Measurements from ENCODE around the gene FBXL19.

FBXL19 gene

GRCh38 chr16:30944352-30944751 is 21.0 kb downstream of the FBXL19 start:
- no peak for DNase-seq (ENCODE audit: low read depth, low spot score)

- no peak for DNase-seq (ENCODE audit: low read depth, low spot score)
These were observed 23.5 kb downstream of the FBXL19 start for GRCh38 chr16:30946671-30947540.

- no peak for DNase-seq (ENCODE audit: low read depth, low spot score)
These were observed 24.1 kb downstream of the FBXL19 start for GRCh38 chr16:30947541-30947858.

DNA sequence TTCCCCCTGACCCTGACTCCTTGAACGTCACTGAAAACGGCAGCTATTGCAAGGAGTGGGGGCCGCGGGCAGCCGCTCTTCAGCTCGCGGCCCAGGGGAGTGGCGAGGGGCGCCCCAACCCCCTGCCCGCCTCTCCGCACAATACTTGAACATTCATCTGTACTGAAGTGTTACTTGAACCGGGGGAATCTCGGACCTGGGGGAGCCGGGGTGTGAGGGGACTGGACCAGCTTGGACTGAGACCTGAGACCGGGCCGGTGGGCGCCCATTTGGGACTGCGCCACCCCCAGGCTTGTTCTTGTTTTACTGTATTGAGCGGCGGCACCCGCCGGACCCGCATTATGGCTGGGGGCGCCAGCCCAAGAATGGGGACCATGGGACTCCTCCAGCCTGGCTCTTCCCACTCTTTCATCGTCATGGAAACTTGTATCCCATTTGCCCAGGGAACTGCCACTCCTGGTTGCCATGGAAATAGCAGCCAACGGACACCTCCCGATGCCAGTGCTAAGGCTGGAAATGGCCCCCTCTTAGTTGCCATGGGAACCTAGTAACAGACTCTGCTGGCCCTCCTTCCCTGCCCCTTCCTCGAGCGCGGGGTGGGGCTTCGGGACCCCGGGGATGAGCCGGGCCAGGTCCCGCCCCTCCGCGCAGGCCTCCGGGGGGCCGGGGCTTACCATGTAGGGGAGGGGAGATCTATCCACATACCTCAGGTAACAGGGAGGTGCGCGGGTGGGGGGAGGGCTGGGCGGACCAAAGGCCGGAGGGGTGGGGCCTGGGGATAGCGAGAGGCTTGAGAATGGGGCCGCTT is 24.7 kb downstream of the FBXL19 start:
- peak; percentile 93 for DNase-seq (ENCODE audit: low read depth, low spot score)

GRCh38 chr16:30948667-30949649 is 25.6 kb downstream of the FBXL19 start, which contains the start of gene ORAI3:
Gene ORAI3, plus strand, starts transcription at chr16:30949068. Its CDS starts 222 bp downstream, at chr16:30949290.
- DNase-seq (ENCODE audit: low read depth, low spot score): no peak

GRCh38 chr16:30949650-30950515 is 26.5 kb downstream of the FBXL19 start:
- no peak for DNase-seq (ENCODE audit: low read depth, low spot score)

- no peak for DNase-seq (ENCODE audit: low read depth, low spot score)
These were observed 27.2 kb downstream of the FBXL19 start for GRCh38 chr16:30950516-30951065.

DNA sequence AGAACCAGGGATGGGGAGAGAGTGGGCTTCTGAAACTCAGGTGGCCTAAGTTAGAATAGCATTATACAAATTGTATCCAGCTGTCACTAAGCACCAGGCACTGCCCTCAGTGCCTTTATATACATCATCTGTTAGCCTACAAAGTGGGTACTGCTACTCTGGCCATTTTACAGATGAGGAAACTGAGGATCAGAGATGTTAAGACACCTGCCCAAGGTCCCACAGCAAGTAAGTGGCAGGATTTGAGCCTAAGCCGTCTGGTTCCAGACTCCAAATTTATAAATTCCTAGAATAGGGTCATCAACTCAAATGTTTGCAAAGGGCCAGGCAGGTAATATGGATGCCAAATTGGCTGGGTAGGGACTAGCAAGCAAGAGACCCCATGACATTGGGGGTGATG is 27.8 kb downstream of the FBXL19 start:
- no peak for DNase-seq (ENCODE audit: low read depth, low spot score)

GRCh38 chr16:30951750-30952149 is 28.4 kb downstream of the FBXL19 start:
- DNase-seq (ENCODE audit: low read depth, low spot score): no peak

DNA sequence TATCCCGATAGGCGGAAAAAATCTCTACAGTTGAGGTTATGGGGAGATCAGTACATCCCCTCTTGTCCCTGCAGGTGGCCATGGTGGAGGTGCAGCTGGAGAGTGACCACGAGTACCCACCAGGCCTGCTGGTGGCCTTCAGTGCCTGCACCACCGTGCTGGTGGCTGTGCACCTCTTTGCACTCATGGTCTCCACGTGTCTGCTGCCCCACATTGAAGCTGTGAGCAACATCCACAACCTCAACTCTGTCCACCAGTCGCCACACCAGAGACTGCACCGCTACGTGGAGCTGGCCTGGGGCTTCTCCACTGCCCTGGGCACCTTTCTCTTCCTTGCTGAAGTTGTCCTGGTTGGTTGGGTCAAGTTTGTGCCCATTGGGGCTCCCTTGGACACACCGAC is 29.7 kb downstream of the FBXL19 start:
- no peak for DNase-seq (ENCODE audit: low read depth, low spot score)

DNA sequence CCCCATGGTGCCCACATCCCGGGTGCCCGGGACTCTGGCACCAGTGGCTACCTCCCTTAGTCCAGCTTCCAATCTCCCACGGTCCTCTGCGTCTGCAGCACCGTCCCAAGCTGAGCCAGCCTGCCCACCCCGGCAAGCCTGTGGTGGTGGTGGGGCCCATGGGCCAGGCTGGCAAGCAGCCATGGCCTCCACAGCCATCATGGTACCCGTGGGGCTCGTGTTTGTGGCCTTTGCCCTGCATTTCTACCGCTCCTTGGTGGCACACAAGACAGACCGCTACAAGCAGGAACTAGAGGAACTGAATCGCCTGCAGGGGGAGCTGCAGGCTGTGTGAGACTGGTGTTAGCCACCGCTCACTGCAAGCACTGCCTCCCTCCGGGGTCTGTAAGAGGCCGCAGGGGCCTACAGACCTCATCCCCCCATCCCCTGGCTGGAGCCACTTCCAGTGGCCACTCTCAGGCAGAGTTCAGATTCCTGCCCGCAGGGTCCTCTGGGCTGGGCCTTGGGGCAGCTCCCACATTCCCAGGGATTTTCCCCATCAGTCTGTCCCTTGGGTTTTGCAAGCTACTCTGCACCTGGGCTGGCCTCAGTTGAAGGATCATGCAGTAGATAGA is 30.2 kb downstream of the FBXL19 start:
- DNase-seq (ENCODE audit: low read depth, low spot score): peak; percentile 66

GRCh38 chr16:30954993-30955392 is 31.6 kb downstream of the FBXL19 start:
- no peak for DNase-seq (ENCODE audit: low read depth, low spot score)

- DNase-seq (ENCODE audit: low read depth, low spot score): peak; percentile 60
These were observed 33.5 kb downstream of the FBXL19 start for GRCh38 chr16:30956601-30957455.

DNA sequence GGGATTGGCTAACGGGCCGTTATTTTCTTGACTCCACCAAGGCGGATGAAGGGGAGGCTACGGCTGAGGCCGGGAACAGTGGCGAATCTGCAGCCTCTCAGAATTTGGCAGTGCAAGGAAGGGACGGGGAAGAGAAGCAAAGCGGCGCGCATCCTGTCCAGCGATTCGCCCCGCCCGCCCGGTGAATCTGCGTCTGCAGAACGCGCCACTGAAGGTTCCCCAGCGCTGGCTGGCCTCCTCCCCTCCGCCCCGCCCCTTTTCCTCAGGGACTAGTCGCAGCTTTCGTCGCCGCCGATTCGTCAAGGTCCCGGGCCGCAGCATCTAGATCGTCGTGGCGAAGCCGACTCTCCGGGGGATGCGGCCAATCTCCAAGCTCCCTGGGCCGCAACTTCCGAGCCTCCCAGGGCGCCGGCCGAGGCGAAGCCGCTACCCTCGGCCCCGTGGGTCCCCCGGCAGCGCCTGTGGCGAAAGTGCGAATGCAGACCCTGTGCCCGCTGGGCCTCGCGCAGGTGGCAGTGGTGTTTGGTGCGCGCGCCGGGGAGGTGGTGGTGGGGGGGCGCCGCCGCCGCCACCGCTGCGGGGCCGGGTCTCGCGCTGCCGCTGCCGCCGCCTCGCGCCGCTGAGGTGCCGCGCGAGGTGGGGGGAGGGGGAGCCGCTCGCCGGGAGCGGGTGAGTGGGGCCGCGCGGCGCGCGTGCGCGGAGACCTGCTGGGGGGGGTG is 34.2 kb downstream of the FBXL19 start, which contains the start of gene SETD1A:
Gene SETD1A, plus strand, starts transcription at position 299 of the 719 bp plus-strand sequence. CDS start 978 bp downstream, outside the sequence.
- peak; percentile 90 for DNase-seq (ENCODE audit: low read depth, low spot score)

- DNase-seq (ENCODE audit: low read depth, low spot score): no peak
These were observed 35.1 kb downstream of the FBXL19 start for GRCh38 chr16:30958175-30959079.

GRCh38 chr16:30961384-30961783 is 38.0 kb downstream of the FBXL19 start:
- no peak for DNase-seq (ENCODE audit: low read depth, low spot score)

GRCh38 chr16:30963925-30964511 is 40.6 kb downstream of the FBXL19 start:
- DNase-seq (ENCODE audit: low read depth, low spot score): no peak
